Measurements from ENCODE around the gene BEX5. TPM values are rescaled to one million over a fixed set of nuclear protein-coding genes. Genes with fewer than 3 reads are reported as not detected.

The BEX5 gene
- total RNA-seq, 1 donor from 2014 or later: not detected

Other genes starting within 250 kb of the BEX5 start
- gene ZMAT1, start 223.9 kb downstream of the BEX5 start, total RNA-seq: 7.5 TPM
- 1.3 TPM for gene TCEAL2, start 30.3 kb downstream of the BEX5 start, total RNA-seq
- not detected for gene TCEAL6, start 13.5 kb downstream of the BEX5 start, total RNA-seq
- gene TCP11X1, start 59.3 kb upstream of the BEX5 start, total RNA-seq: not detected
- not detected for gene NXF2, start 91.2 kb upstream of the BEX5 start, total RNA-seq